Measurements from ENCODE around the gene RAB11FIP4.
A peak's percentile ranks its signal among the peaks of the same experiment; 100 is the strongest.
"Not testable (repeated sequence)": the region's sequence is repeated elsewhere in the genome, so short reads cannot be mapped to it uniquely, and the experiment has no call there.

RAB11FIP4 gene, protein sequence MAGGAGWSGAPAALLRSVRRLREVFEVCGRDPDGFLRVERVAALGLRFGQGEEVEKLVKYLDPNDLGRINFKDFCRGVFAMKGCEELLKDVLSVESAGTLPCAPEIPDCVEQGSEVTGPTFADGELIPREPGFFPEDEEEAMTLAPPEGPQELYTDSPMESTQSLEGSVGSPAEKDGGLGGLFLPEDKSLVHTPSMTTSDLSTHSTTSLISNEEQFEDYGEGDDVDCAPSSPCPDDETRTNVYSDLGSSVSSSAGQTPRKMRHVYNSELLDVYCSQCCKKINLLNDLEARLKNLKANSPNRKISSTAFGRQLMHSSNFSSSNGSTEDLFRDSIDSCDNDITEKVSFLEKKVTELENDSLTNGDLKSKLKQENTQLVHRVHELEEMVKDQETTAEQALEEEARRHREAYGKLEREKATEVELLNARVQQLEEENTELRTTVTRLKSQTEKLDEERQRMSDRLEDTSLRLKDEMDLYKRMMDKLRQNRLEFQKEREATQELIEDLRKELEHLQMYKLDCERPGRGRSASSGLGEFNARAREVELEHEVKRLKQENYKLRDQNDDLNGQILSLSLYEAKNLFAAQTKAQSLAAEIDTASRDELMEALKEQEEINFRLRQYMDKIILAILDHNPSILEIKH

DNA sequence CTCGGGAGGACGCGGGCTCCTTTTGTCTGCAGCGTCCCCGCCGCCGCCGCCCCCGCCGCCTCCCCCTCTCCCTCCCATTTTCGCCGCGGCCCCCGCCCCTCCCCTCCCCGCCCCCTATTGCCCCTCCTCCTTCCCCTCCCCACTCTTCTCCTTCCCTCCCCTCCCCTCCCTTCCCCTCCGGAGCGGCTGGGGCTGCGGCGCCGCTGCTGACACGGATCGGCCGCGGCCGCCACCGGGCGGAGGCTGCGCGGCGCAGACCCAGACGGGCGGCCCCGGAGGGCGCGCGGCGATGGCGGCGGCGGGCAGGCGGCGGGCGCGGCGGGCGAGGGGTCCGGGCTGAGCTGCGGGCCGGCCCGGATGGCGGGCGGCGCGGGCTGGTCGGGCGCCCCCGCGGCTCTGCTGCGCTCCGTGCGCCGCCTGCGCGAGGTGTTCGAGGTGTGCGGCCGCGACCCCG is at the start of gene RAB11FIP4:
TSS of gene RAB11FIP4 (plus strand) at position 180 of the 454 bp plus-strand sequence. CDS start at position 358, 178 bp downstream.
- DNase-seq = peak; percentile 37

DNA sequence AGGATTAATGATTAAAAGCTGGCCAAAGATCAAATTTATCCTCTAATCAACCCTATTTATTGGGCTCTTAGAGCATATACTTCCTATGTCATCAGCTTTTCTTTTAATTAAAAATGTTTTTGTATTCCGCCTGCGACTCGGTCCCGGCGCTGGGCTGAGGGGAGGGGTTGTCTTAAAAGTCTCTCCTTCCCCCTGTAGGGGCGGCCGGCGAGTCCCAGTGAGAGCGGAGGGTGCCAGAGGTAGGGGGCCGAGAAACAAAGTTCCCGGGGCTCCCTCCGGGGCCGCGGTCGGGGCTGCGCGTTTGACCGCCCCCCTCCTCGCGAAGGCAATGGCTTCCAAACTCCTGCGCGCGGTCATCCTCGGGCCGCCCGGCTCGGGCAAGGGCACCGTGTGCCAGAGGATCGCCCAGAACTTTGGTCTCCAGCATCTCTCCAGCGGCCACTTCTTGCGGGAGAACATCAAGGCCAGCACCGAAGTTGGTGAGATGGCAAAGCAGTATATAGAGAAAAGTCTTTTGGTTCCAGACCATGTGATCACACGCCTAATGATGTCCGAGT is 46.2 kb upstream of the RAB11FIP4 start:
- not testable (repeated sequence) for DNase-seq

DNA sequence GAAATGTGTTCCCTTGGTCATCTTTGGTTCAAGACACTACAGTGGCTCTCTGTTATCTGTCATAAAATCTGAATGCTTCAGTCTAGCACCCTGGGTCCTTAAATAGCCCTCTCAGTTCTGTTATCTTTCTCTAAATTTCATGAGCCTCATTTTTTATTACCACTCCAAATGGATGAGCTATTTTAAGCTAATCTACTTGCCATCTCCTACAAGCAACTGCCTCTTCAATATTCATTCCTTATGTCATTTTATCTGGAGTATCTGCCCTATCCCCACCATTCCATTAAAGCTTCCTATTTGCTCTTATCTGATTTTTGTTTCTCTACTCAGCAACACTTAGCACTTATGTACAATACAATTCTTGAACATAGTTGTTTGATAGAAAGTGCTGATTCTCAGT is 42.0 kb upstream of the RAB11FIP4 start:
- DNase-seq = no peak

DNA sequence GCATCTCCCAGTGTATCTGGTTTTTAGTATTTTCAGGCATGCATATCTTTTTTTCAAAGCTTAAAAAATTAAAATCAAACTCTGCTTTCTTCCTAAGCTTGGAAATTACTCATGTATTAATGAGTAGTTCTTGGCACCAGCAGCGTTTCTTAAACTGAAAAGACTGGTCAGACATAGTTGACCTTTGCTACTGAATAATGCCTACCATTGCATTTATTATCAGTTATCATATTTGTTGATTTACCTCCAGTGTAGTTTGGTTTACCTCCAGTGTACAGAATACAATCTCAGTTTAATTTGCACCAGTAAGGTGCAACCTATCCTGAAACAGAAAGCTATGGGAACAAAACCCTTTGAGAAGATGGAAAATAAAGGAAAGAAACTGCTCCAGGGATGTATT is 35.5 kb upstream of the RAB11FIP4 start:
- no peak for DNase-seq

DNA sequence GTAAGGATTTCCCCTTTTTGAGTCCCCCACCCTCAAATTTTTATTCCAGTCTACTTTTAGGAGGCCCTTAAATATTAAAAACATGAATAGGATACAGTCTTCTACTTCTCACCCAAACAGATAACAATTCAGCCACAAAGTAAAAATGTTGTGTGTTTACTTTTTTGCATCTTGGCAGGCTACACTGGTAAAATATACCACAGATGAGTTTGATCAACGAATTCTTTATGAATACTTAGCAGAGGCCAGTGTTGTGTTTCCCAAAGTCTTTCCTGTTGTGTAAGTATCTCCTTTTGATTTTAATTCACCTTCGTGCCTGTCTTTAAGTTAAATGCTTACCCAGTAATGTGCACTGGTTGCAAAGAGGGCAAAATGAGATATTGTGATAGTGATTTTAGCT is 34.4 kb upstream of the RAB11FIP4 start:
- DNase-seq = no peak

DNA sequence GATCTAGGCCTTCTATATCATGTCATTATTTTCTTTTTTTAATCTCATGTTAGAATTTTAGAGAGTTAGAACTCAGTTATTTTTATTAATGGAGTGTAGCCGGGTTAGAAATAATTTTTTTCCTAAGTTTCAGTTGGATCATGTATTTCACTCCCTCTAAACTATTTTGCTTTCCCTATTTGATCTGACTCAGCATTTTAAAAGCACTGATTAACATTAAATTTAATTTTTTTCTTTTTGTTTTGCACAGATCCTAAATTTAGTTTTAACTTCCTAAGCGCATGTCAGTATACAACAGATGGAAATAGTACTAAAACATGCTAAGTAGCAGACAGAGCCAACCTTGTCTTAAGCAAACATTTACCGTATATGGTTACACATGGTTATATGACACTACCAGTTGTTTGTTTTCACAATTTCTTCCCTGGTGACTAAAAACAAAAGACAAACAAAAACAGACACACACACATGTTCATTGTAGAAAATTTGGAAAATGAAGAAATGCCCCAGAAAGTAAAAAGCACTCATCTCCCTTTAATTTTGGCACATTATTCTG is 33.6 kb upstream of the RAB11FIP4 start:
- no peak for DNase-seq

DNA sequence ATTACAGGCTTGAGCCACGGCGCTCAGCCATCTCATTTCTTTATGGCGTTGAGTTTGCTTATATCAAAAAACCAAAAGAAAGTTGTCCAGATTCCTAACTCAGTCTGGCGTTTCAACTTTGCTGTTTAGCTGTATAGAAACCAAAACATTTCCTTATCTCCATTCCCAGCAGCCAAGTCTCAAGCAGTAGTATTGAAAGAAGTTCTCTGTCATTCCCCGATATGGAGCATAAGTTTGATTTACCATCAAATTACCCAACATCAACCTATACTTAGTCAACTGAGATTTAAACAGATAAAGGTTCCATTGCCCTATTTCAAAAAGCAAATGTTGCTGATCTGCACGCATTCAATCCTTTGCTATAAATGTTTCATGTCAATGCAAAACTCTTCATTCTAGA is 27.5 kb upstream of the RAB11FIP4 start:
- no peak for DNase-seq

DNA sequence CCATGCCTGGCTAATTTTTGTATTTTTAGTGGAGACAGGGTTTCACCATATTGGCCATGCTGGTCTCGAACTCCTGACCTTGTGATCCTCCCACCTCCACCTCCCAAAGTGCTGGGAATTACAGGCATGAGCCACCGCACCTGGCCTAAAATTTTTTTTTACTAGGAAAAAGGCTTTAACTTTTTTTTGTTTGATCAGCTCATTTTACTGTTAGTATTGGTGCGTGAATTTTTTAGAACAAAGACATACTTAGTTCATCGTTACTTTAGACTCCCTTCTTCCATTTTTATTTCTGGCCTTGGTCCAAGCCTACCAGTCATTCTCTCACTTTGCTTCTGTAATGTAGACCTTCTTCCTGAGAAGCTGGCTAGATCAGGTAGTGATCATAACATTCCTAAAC is 25.4 kb upstream of the RAB11FIP4 start:
- no peak for DNase-seq

DNA sequence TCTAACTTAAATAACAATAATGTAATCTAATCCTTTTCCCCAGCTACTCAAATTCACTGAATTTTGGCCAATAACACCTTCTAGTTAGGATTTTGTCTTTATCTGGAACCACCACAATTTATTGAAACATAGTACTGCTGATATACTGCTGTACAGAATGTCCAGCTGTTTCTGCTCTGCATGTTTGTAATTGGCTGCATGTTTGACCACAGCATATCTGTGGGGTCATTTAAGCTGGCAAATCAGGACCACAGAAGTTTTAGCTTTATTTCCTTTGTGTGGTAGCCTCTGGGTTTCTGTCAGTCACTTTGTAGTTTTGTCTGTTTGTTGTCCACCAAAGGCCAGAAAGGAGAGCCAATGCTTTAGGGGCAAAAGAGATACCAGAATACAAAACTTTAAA is 22.2 kb upstream of the RAB11FIP4 start:
- no peak for DNase-seq

DNA sequence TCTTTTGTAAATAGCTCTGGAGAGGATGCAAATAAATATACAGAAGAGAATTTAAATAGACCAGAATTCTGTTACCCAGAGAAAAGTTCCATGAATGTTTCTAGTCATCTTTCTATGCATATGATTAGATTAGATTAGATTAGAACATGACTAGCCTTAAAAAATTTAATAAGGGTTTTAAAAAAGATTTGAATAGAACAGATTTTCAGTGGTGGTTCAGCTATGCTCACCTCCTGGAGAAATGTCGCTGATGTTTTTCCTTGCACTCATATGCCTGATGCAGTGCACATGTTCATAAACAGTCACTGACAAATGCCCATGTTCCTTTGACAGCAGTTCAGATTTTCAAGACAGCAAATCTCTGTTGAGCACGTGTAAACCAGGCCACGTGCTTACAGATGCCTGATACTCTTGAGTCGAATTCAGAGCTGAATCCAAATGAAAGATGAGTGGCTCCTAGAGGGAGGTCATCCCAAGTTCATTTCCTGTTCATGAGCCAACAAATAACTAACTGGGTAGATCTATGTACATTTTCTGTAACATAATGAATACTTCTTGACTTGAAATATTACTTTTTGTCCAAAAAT is 19.9 kb upstream of the RAB11FIP4 start:
- peak; percentile 14 for DNase-seq

DNA sequence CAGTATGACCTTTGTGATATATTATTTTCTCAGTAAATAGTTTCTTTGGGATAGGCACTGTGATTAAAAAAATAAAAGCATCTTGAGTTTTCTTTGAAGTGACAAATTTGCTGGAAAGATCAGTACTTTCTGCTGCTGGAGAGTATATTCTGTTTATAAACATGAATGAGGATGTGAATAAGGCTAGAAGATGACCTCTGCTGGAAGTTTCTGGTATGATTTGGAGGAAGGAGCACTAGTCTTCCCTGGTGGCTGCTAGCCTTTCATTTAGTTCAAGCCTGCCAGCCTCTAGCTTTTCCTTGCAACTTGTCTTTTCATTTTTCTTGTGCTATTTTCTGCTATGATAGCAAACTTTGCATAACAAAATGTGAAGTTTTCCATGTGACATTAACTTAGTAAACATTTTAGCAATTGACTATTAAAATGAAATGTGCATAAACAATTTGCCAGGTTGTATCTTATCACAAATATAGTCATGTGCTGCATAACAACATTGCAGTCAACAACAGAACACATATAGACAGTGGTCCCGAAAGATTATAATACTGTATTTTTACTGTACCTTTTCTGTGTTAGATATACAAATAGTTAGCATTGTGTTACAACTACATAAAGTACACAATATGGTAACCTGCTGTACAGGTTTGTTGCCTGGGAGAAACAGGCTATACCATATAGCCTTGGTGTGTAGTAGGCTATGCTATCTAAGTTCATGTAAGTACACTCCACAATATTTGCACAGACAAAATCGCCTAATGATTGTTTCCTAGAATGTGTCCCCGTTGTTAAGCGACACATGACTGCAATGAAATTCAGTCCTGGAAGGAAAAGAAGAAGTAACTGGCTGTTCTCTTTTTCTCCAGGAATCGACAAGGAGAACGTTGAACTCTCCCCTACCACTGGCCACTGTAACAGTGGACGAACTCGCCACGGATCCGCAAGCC is 18.1 kb upstream of the RAB11FIP4 start:
- no peak for DNase-seq

DNA sequence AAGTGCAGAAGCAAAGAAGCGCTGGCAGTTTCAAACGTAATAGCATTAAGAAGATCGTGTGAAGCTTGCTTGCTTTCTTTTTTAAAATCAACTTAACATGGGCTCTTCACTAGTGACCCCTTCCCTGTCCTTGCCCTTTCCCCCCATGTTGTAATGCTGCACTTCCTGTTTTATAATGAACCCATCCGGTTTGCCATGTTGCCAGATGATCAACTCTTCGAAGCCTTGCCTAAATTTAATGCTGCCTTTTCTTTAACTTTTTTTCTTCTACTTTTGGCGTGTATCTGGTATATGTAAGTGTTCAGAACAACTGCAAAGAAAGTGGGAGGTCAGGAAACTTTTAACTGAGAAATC is 17.4 kb upstream of the RAB11FIP4 start:
- DNase-seq = no peak

DNA sequence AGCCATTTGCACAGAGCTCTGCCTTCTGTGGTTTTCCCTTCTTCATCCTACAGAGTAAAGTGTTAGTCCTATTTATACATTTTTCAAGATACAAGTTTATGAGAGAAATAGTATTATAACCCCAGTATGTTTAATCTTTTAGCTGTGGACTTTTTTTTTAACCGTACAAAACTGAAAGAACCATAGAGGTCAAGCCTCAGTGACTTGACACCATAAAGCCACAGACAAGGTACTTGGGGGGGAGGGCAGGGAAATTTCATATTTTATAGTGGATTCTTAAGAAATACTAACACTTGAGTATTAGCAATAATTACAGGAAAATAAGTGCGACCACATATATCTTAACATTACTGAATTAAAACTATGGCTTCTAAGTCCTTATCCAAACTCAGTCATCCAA is 17.0 kb upstream of the RAB11FIP4 start:
- no peak for DNase-seq

DNA sequence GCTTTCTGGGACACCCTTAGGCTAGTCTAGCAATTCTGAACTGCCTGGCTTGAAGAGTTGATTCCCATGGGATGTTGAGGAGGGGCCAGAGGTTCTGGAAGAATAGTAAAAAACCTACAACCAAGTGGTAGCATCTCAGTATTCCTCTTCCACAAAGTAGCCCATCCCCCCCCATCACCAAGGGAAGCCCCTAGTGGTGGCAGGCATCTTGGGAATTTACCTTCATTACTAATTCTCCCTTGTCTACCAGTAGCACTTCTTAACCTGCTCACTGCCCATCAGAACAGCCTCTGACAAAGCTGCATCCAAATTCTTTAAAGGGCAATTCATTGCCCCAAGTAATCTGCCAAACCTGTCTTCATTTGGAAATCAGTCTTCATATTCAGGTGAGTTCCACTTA is 12.8 kb upstream of the RAB11FIP4 start:
- no peak for DNase-seq

DNA sequence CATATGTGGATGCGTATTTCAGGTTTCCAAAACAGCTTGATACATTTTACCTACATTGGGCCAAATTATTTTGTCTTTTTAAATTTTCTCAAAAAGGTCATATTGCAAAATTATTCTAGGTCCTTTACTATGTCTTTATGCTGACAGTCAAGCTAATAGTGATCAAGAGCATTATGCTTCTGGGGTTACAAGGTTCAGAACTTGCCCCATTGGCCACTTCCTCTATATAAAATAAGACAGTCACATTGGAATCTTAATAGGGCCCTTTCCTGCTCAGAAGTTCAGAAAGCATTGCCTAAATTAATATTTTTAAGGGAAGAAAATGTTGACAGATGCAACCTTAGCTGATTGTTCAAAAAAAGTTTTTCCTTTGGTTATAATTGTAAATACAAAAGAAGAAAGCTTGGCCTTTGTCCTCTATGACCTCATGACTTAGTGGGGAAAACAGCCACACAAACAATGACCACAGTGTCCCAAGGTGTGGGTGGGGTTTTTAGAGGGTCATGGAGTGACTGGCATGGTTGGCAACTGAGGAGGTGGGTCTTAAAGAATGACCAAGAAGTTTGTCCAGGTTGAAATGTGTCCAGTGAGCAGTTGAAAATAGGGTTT is 11.8 kb upstream of the RAB11FIP4 start:
- DNase-seq = no peak

DNA sequence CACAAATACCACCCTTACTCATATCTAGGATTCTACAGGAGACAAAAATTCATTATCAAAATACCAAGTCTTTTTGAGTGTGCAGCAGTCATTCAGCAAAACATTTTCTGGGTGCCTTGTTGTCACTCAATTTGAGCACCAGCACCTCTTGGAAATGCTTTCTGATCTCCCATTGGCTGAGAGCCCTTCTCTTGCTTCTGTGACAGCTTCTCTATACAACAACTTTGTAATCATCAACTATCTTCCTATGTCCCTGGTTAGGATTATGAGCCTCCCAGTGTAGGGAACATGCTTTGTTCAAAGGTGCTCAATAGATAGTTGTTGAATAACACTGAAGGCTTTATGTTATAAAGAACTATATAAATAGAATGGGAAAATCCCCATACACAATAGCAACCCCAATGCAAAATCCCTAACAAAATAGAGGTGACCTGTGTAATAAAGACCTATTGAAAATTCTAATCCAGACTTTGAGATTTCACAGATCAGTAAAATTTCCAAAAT is 10.3 kb upstream of the RAB11FIP4 start:
- DNase-seq = no peak

DNA sequence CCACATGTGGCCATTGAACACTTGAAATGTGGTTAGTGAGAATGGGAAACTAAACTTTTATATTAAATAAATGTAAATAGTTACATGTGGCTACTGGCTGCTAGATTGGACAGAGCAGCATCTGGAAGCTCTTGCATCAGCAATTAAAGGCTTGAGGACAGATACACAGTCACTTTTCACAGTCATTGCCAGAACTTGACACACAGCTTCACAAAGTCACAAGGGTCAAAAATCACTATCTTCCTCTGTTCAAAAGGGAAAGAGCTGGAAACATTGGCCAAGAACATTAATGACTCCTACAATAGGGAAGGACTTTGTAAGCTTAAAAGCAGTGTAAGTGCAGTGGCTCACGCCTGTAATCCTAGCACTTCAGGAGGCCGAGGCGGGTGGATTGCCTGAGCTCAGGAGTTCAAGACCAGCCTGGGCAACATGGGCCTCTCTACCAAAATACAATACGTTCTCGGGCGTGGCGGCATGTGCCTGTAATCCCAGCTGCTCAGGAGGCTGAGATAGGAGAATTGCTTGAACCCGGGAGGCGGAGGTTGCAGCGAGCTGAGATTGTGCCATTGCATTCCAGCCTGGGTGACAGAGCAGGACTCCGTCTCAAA is 8.7 kb upstream of the RAB11FIP4 start:
- DNase-seq = not testable (repeated sequence)

DNA sequence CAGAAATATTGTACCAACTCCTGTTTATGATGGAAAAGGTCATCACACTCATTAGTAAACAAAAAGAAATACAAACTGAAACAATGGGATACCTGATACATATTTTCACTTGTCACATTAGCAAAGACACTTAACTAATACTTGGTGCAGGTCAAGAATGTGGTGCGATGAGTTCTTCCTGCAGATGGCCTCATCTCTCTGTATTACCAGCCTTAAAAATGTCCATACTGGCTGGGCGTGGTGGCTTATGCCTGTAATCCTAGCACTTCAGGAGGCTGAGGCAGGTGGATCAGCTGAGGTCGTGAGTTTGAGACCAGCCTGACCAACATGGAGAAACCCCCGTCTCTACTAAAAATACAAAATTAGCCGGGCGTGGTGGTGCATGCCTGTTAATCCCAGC is 8.0 kb upstream of the RAB11FIP4 start:
- DNase-seq = not testable (repeated sequence)

DNA sequence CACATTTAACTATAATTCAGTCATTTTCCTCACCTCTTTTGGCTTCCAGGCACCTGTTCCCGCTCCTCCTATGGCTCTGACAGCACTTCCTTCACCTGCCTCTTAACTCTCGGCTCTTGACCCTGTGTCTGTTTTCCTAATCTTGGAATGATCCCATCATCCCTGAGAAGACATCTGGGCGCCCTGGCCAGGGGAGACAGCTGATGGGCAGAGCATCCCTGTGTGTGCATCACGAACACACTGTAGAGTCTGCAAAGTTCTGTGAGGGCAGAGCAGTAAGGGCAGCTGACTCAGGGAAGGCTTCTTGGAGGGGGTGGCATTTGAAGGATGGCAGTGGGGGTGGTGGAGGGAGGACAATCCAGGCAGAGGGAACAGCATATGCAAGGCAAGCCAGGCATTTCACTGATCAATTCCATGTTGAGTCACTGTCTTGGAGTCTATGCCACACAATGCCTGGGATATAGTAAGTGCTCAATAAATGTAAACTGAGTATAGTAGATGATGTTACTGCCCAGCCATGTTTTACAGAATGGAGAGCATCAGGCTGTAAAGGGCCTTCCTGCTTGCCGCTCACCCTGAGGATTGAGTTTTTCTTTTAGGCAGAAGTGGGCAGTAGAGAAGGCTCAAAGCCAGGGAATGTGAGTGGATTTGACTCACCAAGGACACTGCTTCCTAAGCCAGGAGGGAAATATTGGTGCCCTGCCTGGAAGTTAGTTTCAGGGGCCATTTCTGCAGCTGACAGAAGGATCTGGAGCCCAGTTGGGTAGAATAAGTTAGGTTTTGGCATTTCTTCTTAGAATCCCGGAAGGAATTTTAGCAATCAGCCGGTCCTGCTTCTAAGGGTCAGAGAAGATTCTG is 5.8 kb upstream of the RAB11FIP4 start:
- DNase-seq = no peak

DNA sequence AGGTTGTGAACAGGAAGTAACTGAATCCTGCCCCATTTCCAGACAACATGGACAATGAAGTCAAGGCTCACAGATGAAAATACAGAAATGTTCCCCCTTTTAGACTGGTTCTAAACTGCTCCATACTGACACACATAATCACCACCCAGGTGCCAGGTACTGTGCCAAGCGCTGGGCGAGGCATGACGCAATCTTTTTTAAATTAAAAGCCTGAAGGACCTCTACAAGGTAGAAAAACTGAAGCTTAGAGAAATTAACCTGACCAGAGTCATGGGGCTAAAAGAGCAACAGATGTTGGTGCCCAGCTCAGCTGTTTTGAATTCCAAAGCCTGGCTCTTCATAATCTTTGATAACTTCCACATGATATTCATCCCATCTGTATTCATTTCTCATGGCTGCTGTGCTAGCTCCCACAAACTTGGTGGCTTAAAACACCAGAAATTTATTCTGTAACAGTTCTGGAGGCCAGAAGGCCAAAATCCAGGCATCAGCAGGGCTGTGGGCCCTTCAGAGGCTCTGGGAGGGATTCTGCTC is 4.9 kb upstream of the RAB11FIP4 start:
- no peak for DNase-seq

All from stimulated activated CD4-positive, alpha-beta T cell treated with anti-CD3 and anti-CD28 coated beads, Interleukin-15, amount 100 ng/mL, for 24 hours (primary cell).